Stimulated activated CD8-positive, alpha-beta memory T cell treated with anti-CD3 and anti-CD28 coated beads, Interleukin-2, amount 100 ng/mL, for 1 hour (primary cell): ENCODE data around the gene KNL1.
A peak's percentile ranks its signal among the peaks of the same experiment; 100 is the strongest.
"Not testable (repeated sequence)": the region's sequence is repeated elsewhere in the genome, so short reads cannot be mapped to it uniquely, and the experiment has no call there.

Source experiments
- DNase-seq, 2 donors: peaks; one replicate each; pipeline ENCODE4 v3.0.0-alpha.2; 2020; ENCODE audit warnings: low read depth in 2 of 2

Gene KNL1, protein sequence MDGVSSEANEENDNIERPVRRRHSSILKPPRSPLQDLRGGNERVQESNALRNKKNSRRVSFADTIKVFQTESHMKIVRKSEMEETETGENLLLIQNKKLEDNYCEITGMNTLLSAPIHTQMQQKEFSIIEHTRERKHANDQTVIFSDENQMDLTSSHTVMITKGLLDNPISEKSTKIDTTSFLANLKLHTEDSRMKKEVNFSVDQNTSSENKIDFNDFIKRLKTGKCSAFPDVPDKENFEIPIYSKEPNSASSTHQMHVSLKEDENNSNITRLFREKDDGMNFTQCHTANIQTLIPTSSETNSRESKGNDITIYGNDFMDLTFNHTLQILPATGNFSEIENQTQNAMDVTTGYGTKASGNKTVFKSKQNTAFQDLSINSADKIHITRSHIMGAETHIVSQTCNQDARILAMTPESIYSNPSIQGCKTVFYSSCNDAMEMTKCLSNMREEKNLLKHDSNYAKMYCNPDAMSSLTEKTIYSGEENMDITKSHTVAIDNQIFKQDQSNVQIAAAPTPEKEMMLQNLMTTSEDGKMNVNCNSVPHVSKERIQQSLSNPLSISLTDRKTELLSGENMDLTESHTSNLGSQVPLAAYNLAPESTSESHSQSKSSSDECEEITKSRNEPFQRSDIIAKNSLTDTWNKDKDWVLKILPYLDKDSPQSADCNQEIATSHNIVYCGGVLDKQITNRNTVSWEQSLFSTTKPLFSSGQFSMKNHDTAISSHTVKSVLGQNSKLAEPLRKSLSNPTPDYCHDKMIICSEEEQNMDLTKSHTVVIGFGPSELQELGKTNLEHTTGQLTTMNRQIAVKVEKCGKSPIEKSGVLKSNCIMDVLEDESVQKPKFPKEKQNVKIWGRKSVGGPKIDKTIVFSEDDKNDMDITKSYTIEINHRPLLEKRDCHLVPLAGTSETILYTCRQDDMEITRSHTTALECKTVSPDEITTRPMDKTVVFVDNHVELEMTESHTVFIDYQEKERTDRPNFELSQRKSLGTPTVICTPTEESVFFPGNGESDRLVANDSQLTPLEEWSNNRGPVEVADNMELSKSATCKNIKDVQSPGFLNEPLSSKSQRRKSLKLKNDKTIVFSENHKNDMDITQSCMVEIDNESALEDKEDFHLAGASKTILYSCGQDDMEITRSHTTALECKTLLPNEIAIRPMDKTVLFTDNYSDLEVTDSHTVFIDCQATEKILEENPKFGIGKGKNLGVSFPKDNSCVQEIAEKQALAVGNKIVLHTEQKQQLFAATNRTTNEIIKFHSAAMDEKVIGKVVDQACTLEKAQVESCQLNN (N-terminal part only)

DNA sequence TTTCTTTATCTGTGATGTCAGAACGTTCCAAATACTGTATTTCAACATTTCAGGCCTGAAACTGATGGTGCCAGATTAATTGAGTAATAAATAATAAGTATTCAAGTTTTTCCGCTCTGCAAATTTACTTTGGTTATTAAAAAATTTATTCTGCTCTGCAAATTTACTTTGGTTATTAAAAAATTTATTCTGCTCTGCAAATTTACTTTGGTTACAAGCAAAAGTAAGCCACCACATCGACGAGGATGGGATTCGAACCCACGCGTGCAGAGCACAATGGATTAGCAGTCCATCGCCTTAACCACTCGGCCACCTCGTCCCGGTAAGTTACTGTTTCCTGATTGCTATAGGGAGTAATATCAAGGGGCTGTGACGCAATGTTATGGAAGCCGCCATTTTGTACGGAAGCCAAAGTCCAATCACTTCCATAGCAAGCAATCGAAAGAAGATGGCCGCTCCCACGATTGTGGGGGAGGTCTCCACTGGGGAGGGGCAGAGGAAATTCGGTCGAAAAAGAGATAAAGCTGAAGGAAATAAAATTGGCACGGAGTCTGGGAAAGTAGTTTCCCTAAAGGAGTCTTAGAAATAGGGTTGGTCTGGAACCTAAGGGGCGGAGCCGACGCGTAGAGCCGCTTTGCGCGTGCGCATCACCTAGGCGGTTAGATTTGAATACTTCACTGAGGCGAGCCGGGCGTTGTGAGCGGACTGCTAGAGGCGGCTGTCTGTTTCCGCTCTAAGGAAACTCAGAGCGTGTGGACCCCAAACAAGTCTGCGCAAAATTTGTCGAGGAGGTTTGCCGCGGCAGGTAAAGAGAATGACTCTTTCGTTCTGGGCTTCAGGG, at the start of gene KNL1:
KNL1 (plus strand) TSS at position 662 of the 841 bp plus-strand sequence. CDS start 8,683 bp downstream, outside the sequence.
- peak; percentile 73 to 79 for DNase-seq

DNA sequence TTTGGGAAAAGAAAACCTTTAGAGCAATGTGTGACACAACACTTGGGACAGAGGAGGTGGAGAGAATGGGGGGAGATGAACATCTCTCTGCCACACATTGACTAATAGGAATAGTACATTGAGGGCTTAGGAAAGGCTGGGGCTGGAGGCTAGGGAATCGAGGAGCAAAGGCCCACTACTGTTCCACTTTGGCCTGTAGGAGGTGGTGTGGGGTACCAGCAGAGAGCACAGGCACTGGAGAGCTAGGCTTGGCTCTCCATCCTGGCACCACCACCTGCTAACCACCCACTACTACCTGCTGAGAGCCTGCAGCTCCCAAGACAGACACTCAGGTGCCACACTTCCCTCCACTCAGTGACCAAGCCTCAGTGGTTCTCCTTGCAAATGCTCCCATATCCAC, 48.6 kb upstream of the KNL1 start:
- no peak for DNase-seq

DNA sequence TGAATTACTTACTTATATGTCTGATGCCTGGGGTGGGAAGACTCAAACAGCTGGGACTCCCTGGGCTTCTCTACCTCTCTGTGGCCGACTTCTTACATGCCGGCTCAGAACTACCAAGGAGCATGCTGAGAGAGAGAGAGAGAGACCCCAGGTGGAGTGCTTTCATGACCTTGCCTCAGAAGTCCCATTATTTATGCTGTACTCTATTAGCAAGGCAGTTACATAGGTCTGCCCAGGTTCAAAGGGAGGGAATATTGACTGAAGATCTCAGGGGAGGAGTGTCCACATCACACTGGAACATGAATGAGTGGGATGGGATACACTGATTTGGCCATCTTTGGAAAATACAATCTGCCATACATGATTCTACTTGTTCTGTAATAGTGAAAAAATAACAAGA, 45.4 kb upstream of the KNL1 start:
- DNase-seq = no peak

DNA sequence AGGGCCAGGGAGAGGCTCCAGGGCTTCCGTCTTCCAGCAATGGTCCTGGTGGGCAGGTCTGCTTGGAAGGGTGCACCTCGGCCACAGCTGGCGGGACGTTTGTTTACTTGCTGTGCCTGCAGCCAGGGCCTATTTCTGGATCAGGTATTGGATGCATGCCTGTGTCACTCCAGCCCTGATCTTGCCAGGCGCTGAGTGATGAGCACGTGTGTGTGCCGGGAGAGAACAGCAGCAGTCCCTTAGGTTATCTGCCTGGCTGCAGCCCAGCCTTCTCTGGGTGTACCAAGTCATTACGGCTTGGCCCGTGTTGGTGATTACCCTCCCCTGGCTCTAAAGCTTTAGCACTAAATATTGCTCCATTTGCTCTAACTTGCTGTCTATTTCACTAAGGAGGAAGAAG, 44.2 kb upstream of the KNL1 start:
- no peak for DNase-seq

DNA sequence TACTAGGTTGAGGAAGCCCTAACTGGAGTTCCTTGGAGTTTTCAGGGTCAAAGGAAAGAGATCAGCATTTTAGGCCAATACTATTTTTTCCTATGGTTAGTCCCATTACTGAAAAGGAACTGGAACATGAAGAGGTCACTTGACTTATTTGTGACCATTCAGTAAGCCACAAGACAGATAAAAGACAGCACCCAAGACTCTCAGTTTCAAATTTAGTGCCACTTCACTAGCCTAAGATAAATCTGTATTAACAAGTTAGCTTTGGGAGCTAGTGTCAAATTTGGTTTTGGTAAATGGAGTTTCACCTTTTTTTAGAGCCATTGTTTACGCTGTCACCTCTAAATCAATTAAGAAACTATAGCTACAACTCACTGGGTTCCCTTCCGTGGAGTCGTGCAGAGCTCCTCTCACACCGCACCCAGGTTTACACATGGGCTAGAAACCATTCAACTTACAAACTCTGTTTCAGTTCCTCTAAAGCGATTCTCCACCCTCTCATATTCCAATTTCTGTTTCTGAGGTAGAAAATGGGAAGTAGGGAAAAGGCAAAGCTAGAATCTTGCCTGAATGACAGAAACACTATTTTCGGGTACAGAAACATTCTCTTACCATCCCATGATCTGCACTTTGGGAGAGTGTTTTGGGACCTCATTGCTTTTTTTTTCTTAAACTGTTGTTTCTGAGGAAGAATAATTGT, 43.6 kb upstream of the KNL1 start:
- no peak for DNase-seq

DNA sequence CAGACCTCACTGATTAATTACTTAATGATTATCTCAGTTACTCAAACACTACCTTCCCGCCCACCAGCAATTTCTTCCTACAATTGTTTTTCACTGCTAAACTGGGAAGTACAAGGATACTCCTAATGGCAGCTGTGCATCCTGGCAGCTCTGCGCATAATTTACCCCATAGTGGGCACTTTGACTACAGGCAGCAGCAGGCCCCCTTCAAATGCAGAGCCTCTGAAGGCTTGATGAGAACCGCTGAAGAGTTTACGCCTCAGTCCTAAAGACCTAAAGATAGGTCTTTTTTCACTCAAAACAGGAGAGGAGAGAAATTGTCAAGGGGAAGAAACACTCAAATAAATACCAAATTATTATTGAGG, 39.9 kb upstream of the KNL1 start:
- DNase-seq = no peak

DNA sequence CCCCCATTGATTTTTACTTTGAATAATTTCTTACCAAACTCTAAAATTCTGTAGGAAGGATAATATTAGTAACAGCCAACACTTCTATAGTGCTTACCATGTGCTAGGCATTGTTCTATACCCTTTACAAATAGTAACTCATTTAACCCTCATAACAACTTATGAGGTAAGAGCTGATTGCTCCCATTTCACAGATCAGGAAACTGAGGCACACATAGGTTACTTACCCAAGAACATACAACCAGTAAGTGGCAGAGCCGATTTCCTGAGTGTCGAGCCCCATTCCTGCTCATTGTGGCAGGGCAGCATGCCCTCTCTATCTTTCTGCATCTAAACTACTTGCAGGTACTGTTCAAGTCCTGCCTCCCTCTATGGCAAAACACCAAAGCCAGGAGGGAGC, 38.2 kb upstream of the KNL1 start:
- DNase-seq = no peak

DNA sequence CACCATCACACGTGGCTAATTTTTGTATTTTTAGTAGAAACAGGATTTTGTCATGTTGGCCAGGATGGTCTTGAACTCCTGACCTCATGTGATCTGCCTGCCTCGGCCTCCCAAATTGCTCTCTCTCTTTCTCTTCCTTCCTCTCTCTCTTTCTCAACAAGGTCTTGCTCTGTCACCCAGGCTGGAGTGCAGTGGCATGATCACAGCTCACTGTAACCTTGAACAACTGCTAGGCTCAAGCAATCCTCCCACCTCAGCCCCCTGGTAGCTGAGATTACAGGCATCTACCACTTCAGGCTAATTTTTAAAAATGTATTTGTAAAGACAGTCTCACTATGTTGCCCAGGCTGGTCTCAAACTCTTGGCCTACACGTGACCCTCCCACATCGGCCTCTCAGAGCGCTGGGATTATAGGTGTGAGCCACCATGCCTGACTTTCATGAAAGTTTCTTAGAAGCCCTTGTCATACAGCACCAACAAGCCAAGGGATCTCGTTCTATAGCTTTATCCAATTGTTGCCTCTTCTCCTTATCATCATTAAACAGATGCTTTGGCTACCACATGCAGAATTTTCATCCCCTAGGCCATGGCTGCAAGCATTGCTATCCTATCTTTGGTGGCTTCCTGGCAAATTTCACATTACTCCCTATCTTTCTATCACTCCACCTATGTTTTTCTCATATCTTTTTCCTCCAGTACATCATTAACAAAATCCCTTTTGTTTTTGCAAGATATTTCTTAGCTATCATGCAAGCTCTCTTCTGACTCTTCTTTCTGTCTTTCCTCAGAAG, 34.9 kb upstream of the KNL1 start:
- no peak for DNase-seq

DNA sequence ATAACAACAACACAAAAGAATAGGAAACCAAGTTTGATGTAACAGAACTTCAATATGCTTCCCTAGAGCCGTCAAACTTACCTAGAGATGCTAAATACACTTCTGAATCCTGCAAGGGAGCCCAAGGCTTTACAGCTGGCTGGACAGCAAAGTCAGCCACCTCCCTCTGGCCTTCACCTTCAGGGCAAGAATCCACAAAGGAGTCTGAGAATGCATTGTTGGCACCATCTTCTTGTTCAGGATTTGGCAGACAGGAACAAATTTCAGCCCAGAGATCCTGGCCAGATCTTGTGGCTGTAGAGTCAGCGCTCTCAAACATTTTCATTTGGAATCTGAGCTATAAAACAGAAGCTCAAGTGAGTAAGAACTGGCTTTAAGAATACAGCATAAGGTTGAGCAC, 31.4 kb upstream of the KNL1 start:
- no peak for DNase-seq

DNA sequence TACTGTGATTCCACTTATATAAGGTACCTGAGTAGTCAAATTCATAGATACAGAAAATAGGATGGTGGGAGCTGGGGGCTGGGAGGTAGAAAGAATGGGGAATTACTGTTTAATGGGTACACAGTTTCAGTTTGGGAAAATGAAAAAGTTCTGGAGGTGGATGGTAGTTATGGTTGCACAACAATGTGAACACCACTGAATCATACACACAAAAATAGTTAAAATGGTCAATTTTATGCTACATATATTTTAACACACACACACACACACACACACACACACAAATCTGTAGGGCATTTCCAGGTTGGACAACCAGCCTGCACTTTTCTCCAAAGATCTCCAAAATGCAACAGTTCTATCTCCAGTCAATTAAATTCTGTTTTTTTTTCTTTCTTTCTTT, 30.6 kb upstream of the KNL1 start:
- DNase-seq = no peak

DNA sequence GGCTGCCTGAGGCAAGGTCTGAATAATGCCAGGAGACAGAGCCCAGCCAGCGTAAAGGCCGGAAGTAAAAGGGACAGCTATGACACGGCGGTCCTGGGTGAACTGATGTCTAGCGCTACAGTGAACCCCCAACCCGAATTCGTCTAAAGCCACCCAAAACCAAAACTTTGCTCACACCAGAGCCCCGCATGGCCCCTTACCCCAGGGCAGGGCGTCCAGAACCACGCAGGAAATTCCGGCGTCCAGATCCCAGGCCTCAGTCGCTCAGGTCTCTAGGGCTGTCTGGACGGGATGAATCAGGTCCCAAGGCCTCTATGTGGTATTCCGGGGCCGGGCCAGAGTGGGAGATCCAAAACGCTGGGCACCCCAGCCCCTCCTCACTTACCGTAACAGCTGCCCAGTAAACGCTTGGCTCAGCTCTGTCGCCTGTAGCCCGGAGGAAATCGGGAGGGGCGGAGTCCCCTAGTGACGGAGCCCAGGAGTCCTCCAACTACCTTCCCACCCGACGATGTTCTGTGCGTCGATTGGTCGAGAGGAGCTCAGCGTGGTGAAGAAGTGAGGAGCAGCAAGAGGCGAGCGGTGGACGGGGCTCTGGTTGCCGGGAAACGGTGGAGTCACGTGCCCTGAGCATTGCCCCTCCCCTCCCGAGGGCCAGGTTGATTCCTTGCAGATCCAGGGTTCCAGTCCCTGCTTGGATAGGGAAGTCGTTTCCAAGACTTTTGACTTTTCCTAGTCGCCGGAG, 29.3 kb upstream of the KNL1 start, which contains the start of gene CCDC32:
CCDC32 (minus strand) TSS at position 452 of the 742 bp plus-strand sequence. CDS start 2,027 bp downstream, outside the sequence.
- peak; percentile 86 to 92 for DNase-seq

DNA sequence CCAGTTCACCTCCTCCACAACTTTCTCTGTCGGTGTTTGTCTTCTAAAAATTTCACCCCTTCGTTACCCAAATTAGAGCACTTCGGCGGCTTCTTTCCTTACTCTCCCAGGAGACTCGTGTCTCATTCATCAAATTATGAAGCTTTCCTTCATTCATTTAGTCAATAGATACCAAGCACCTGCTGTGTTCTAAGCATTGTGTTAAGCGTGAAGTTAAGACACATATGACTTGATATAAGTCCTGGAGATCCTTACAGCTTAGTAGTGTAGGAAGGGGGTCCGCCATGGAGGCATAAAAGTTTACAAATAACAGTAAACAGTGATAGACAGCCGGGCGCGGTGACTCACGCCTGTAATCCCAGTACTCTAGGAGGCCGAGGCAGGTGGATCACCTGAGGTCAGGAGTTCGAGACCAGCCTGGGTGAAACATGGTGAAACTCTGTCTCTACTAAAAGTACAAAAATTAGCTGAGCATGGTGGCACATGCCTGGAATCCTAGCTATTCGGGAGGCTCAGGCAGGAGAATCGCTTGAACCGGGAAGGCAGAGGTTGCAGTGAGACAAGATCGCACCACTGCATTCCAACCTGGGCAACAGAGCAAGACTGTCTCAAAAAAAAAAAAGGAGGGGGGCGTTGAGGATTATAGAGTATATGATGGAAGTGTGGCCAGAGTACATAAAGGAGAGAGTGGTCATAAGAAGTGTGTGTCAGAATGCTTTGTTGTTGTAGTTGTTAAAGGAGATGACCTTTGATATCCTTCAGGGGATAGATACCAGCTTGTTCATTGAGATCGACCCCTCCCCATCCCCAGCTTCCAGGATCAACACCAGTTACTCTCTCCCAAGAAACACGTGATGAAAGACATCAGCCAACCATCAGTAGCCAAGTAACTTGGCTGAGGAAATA, 28.5 kb upstream of the KNL1 start:
- no peak for DNase-seq

DNA sequence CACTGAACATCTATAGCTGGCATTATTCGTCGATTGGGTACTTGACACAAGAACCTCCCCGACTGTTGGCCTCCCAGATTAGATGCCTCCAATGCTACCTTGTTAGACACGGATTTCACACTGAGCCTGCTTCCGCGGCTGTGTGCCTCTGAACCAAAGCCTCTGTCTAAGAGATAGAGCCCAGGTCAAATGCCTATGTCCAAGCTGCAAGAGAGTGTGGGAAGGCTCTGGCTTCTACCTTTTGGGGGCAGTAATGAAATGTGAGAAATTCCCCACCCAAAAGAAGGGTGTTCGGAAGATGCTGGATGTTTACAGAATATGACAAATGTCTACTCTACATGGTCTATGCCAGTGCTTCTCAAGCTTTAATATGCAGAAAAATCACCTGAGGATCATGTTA, 26.9 kb upstream of the KNL1 start:
- DNase-seq = no peak

DNA sequence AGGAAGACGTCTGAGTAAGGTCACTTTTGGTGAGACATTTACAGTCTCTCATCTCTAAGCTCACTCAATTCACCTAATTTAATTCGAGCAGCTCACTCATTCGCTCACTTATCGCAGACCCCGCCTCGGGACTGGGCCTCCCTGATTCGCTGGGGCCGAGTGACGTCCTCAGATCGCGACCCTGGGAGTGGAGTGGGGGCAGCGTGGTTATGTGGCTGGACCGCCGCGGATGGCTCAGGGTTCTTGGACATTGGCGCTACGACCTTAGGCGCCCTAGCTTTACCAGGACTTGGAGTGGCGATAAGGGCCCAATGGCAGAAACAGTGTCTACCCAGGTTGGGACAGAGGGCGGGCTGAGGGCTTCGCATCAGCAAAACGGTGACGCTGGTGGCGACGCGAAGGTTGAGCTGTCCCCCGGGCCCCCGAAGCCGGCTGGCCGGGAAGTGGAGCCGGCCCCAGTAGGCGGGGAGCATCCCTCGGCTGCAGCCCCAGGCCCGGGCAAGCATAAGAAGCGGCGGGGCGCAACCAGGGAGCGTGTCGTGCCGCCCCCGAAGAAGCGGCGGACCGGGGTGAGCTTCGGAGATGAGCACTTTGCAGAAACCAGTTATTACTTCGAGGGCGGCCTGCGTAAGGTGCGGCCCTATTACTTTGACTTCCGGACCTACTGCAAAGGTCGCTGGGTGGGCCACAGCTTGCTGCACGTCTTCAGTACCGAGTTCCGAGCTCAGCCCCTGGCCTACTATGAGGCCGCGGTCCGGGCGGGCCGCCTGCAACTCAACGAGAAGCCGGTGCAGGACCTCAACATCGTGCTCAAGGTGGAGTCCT, 24.7 kb upstream of the KNL1 start, which contains the start of gene RPUSD2:
RPUSD2 (plus strand) TSS at position 171 of the 825 bp plus-strand sequence; CDS start at position 210, 39 bp downstream.
- DNase-seq = peak; percentile 79 to 81

DNA sequence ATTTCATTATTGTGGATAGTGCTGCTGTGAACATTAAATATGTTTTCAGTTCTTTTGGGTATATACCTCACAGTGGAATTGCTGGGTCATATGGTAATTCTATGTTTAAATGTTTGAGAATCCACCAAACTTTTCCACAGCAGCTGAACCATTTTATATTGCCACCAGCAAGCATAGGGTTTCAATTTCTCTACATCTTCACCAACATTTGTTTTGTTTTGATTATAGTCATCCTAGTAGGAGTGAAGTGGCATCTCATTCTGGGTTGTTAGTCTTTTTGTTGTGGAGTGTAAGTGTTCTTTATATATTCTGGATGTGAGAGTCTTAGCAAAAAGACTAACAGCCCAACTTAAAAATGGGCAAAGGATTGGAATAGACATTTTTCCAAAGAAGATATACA, 18.9 kb upstream of the KNL1 start:
- DNase-seq = no peak

DNA sequence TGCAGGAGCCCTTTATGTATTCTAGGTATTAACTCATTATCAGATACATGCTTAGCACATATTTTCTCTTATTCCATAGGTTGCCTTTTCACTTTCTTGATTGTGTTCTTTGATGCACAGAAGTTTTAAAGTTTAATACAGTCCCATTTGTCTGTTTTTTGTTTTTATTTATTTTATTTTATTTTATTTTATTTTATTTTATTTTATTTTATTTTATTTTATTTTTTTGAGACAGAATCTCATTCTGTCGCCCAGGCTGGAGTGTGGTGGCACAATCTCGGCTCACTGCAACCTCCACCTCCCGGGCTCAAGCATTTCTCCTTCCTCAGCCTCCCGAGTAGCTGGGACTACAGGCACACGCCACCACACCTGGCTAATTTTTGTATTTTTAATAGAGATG, 17.1 kb upstream of the KNL1 start:
- DNase-seq = not testable (repeated sequence)

DNA sequence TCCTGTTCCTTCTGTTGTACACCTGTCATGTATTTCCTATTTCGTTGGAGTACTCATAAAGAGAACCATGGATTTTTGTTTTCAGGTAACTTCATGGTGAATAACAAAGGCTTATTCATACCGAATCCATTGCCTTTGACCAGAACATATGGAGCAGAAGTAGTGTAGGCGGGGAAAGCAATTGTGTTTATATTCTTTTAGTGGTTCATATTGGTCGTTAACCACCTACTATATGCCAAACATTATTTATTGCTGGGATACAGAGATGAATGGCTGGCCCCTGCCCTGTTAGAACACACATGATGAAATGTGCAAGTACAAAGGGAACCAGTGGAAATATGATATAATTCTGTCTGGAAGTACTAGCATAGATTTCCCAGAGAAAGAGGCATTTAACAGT, 15.2 kb upstream of the KNL1 start:
- no peak for DNase-seq
